Endothelial cell of umbilical vein (primary cell): Measurements from ENCODE around the gene SLC25A34. TPM values are rescaled to one million over a fixed set of nuclear protein-coding genes. Genes with fewer than 3 reads are reported as not detected.

ENCODE experiments used
- BruUV-seq: library from RNA; stranded (reverse); fragments of 400-500 nt; replicated peaks from 2 replicates; lab custom pipeline; 2021; lab: Mats Ljungman, UMichigan
- CTCF ChIA-PET: fragments of 300-600, 350-600 bp; sonication (Branson Sonifier 250); formaldehyde crosslinking; loops from one replicate; lab custom pipeline; 2021; ENCODE audit warnings: antibody characterized with exemption, inconsistent platforms; lab: Charles Lee
- POLR2A ChIA-PET: fragments of 300-600, 350-600 bp; sonication (Branson Sonifier 250); formaldehyde crosslinking; loops from one replicate; lab custom pipeline; 2021; ENCODE audit warnings: antibody characterized with exemption, inconsistent platforms; lab: Charles Lee
- DNase-seq: peaks from one replicate; pipeline ENCODE4 v3.0.0-alpha.2; 2011; ENCODE audit warnings: low read depth, low spot score
- FAIRE-seq: peaks from 2 replicates; lab custom pipeline; 2011; peaks lifted over from hg19 to GRCh38; lab: Jason Lieb, UNC
- H2AFZ ChIP-seq: 2 replicates; pipeline ENCODE4 v1.6.0; 2012; ENCODE audit warnings: low read depth, low read length, control low read depth, inconsistent platforms
- H3K27ac ChIP-seq: 2 replicates; pipeline ENCODE4 v1.5.1; 2011; ENCODE audit warnings: low read depth, mild to moderate bottlenecking, control low read depth, low read length, moderate library complexity; ENCODE audit not compliant: insufficient read depth
- H3K27me3 ChIP-seq, 2 experiments: 2 replicates each; pipeline versions ENCODE4 v1.6.0 to v1.6.1; 2011; ENCODE audit warnings: low read length in 2 of 2, mixed read lengths in 1 of 2; ENCODE audit not compliant: control insufficient read depth in 2 of 2, insufficient read depth in 2 of 2
- H3K36me3 ChIP-seq, 2 experiments: 2 replicates in 1 of 2; 3 replicates in 1 of 2; pipeline ENCODE4 v1.5.1; 2011; ENCODE audit warnings: low read length in 2 of 2, mild to moderate bottlenecking in 1 of 2, moderate library complexity in 1 of 2; ENCODE audit not compliant: control insufficient read depth in 2 of 2, insufficient read depth in 2 of 2; ENCODE audit errors: extremely low read depth in 1 of 2
- H3K4me1 ChIP-seq: 3 replicates; pipeline ENCODE4 v1.5.1; 2011; ENCODE audit warnings: mild to moderate bottlenecking, low read length; ENCODE audit not compliant: control insufficient read depth, insufficient read depth; ENCODE audit errors: extremely low read depth
- H3K4me2 ChIP-seq: 2 replicates; pipeline ENCODE4 v1.6.1; 2011; ENCODE audit warnings: low read length, control low read depth, mixed read lengths; ENCODE audit not compliant: insufficient read depth
- H3K4me3 ChIP-seq, 3 experiments: fragments of 200-600 bp in 1 of 3; sonication (generic), shearing (Covaris generic) in 1 of 3; replicated peaks in 1 of 3; 2 replicates each; pipeline ENCODE4 v1.5.1; 2011 to 2016; ENCODE audit warnings: control low read depth in 3 of 3, low read length in 3 of 3, mild to moderate bottlenecking in 2 of 3, inconsistent platforms in 1 of 3, low read depth in 1 of 3, moderate library complexity in 1 of 3; ENCODE audit not compliant: insufficient read depth in 1 of 3
- H3K79me2 ChIP-seq: 2 replicates; pipeline ENCODE4 v1.6.0; 2012; ENCODE audit warnings: low read length, inconsistent platforms; ENCODE audit not compliant: control insufficient read depth, insufficient read depth
- H3K9ac ChIP-seq: replicated peaks from 2 replicates; pipeline ENCODE3; 2011; ENCODE audit warnings: low read length, control low read depth; ENCODE audit not compliant: insufficient read depth; ENCODE audit errors: extremely low read depth
- H3K9me1 ChIP-seq: replicated peaks from 3 replicates; pipeline ENCODE4 v1.6.0; 2011; ENCODE audit warnings: mild to moderate bottlenecking, low read length; ENCODE audit not compliant: control insufficient read depth, insufficient read depth; ENCODE audit errors: extremely low read depth
- H3K9me3 ChIP-seq: replicated peaks from 2 replicates; pipeline ENCODE4 v1.5.1; 2012; ENCODE audit warnings: low read length, inconsistent platforms; ENCODE audit not compliant: control insufficient read depth, insufficient read depth
- H4K20me1 ChIP-seq: replicated peaks from 2 replicates; pipeline ENCODE3; 2011; ENCODE audit warnings: mild to moderate bottlenecking, low read length; ENCODE audit not compliant: control insufficient read depth, insufficient read depth; ENCODE audit errors: extremely low read depth
- CTCF ChIP-seq, 2 donors: IDR thresholded peaks; 1 replicate in 1 of 2; 2 replicates in 1 of 2; pipeline ENCODE4 v1.5.1; 2011; ENCODE audit warnings: low read length in 2 of 2, mild to moderate bottlenecking in 2 of 2, moderate library complexity in 2 of 2, control low read depth in 1 of 2, inconsistent platforms in 1 of 2, low read depth in 1 of 2; ENCODE audit not compliant: insufficient read depth in 1 of 2; ENCODE audit errors: extremely low read depth in 1 of 2
- EZH2 ChIP-seq: IDR thresholded peaks from 2 replicates; pipeline ENCODE4 v1.6.1; 2012; ENCODE audit warnings: borderline replicate concordance, low read depth, mild to moderate bottlenecking, moderate library complexity, low read length, inconsistent platforms; ENCODE audit not compliant: severe bottlenecking
- FOS ChIP-seq: IDR thresholded peaks from 2 replicates; pipeline ENCODE4 v1.6.1; 2011; ENCODE audit warnings: mild to moderate bottlenecking, low read length, moderate library complexity, borderline replicate concordance; ENCODE audit not compliant: insufficient read depth
- GATA2 ChIP-seq: IDR thresholded peaks from 2 replicates; pipeline ENCODE4 v1.7.0; 2011; ENCODE audit warnings: low read depth, mild to moderate bottlenecking, moderate library complexity, mixed read lengths, low read length; ENCODE audit not compliant: insufficient read length, insufficient read depth
- JUN ChIP-seq: IDR thresholded peaks from 2 replicates; pipeline ENCODE4 v1.6.1; 2011; ENCODE audit warnings: borderline replicate concordance, low read depth; ENCODE audit not compliant: insufficient read length, insufficient read depth
- MYC ChIP-seq: IDR thresholded peaks from one replicate; pipeline ENCODE4 v1.6.1; 2011; ENCODE audit warnings: mild to moderate bottlenecking, low read depth, low read length
- POLR2A ChIP-seq: IDR thresholded peaks from 2 replicates; pipeline ENCODE4 v1.6.1; 2012; ENCODE audit warnings: low read depth, mild to moderate bottlenecking, control low read depth, low read length
- POLR2AphosphoS5 ChIP-seq: IDR thresholded peaks from 2 replicates; pipeline ENCODE4 v1.6.1; 2012; ENCODE audit warnings: low read depth, mild to moderate bottlenecking, control low read depth, low read length, moderate library complexity; ENCODE audit not compliant: insufficient read depth
- dilution Hi-C: fragments of 300-500 bp; cut with MboI; formaldehyde crosslinking; loops from one replicate; pipeline ENCODE4 v1.15.0; 2019; ENCODE audit warnings: low sequenced_read_pairs; ENCODE audit not compliant: extremely low pct_ligation_motif_present
- intact Hi-C: fragments of 100-400 bp; cut with micrococcal nuclease; formaldehyde crosslinking; loops from one replicate; pipeline ENCODE4 v1.10.0; 2022
- polyA plus RNA-seq, 4 experiments: library from polyadenylated mRNA; depleted of rRNA in 3 of 4; stranded (reverse) in 3 of 4; unstranded in 1 of 4; fragments of >200 nt; gene quantifications; 2 replicates each; pipeline versions ENCODE4 v1.2.1 to v1.2.3, GENCODE V29; 2011 to 2012; ENCODE audit warnings: missing spikeins in 1 of 4
- total RNA-seq: library from RNA; stranded (reverse); gene quantifications from 2 replicates; pipeline ENCODE4 v1.2.3, GENCODE V29; 2021

Gene SLC25A34
- total and polyA plus RNA-seq, 2 donors (not counting 3 experiments of a cell fraction or from before 2014, with no cell fraction given): 0.90 to 1.1 TPM

GRCh38 chr1:15768388-15768787, 32.3 kb downstream of the SLC25A34 start:
- Histone ChIP-seq H3K36me3 (peaks cover 43 to 63% of the 10 kb centered on the region in 2 experiments), H3K27me3 (no peaks in the 10 kb centered on the region), H2AFZ (no peak overlapping the region), H4K20me1 (no peaks in the 10 kb centered on the region), H3K79me2 (peaks cover 69% of the 10 kb centered on the region), H3K4me3 (no peak overlapping the region), H3K4me2 (no peak overlapping the region), H3K4me1 (peaks cover 20% of the 10 kb centered on the region), H3K9ac (no peak overlapping the region), H3K9me1 (no peaks in the 10 kb centered on the region), H3K9me3 (no peaks in the 10 kb centered on the region), H3K27ac (no peak overlapping the region)
- dilution Hi-C loops (no loop called here), intact Hi-C loops (no loop called here)
- TF ChIP-seq POLR2A: no peak
- no peak for TF ChIP-seq MYC
- no peak for TF ChIP-seq EZH2
- no peak for TF ChIP-seq FOS
- TF ChIP-seq GATA2: no peak
- TF ChIP-seq CTCF (IDR thresholded peaks at IDR 0.05; ENCODE audit: extremely low read depth in 1 of 2, insufficient read depth in 1 of 2, low read depth in 1 of 2, low read length in 2 of 2): no peak
- no peak for TF ChIP-seq POLR2AphosphoS5
- TF ChIP-seq JUN: no peak
- POLR2A ChIA-PET: no interaction called here
- BruUV-seq: no TSS peak
- DNase-seq (no peak), FAIRE-seq (no peak)
- CTCF ChIA-PET: no interaction called here
